ENCODE data around the gene RIBC1.

Gene RIBC1

GRCh38 chrX:53449632-53450031, 27.0 kb downstream of the RIBC1 start (continued):
- TF ChIP-seq ZNF202 (tag by site-specific recombination; IDR thresholded peaks at IDR 0.05; ENCODE audit: borderline replicate concordance), result no peak
- TF ChIP-seq ZNF629 (tag by site-specific recombination; IDR thresholded peaks at IDR 0.05), result no peak
- TF ChIP-seq SCRT1 (tag by site-specific recombination; IDR thresholded peaks at IDR 0.05; ENCODE audit: borderline replicate concordance), result no peak

- Histone ChIP-seq H3K4me3 (ENCODE audit: low read depth, low read length) (no peak overlapping the region), H3K27ac (ENCODE audit: extremely low read depth, low read depth, low read length) (no peak overlapping the region), H3K9me3 (ENCODE audit: control insufficient read depth, insufficient read depth, low read depth, low read length) (no peaks in the 10 kb centered on the region), H3K4me1 (ENCODE audit: control insufficient read depth, insufficient read depth, low read length) (no peaks in the 10 kb centered on the region), H3K36me3 (ENCODE audit: control insufficient read depth in 2 of 2, insufficient read depth in 1 of 2, low read length in 2 of 2) (no peaks in the 10 kb centered on the region)
- ChIA-PET POLR2A (interaction anchor here (1.5 kb wide), 1 partner anchor 30 kb away, joined by 4 read pairs; the partner anchor contains the start of genes RIBC1 and SMC1A), CTCF (interaction anchor here (0.6 to 1.7 kb wide), 6 partner anchors 14 to 167 kb away, joined by 3 to 10 read pairs (median 3); no protein-coding TSS in a partner anchor)
- no peak for TF ChIP-seq ZNF433 (tag by site-specific recombination; IDR thresholded peaks at IDR 0.05; ENCODE audit: low read depth)
- no peak for TF ChIP-seq ZNF394 (tag by site-specific recombination; IDR thresholded peaks at IDR 0.05; ENCODE audit: borderline replicate concordance)
- TF ChIP-seq ZNF140 (tag by site-specific recombination; IDR thresholded peaks at IDR 0.05), result no peak
- no peak for TF ChIP-seq ZBTB20 (tag by site-specific recombination; IDR thresholded peaks at IDR 0.05)
- no peak for TF ChIP-seq SALL2 (tag by site-specific recombination; IDR thresholded peaks at IDR 0.05; ENCODE audit: borderline replicate concordance)
- no peak for TF ChIP-seq GLI4 (tag by site-specific recombination; IDR thresholded peaks at IDR 0.05)
- TF ChIP-seq TSHZ1 (tag by site-specific recombination; IDR thresholded peaks at IDR 0.05; ENCODE audit: borderline replicate concordance), result no peak
- no peak for TF ChIP-seq ZNF112 (tag by site-specific recombination; IDR thresholded peaks at IDR 0.05)
- TF ChIP-seq ZNF555 (tag by site-specific recombination; conservative IDR thresholded peaks at IDR 0.05), result no peak
- no peak for TF ChIP-seq ZNF585B (tag by site-specific recombination; IDR thresholded peaks at IDR 0.05)
- no peak for TF ChIP-seq ZNF341 (tag by site-specific recombination; IDR thresholded peaks at IDR 0.05; ENCODE audit: low read depth)
- TF ChIP-seq HOXD13 (CRISPR knock-in tag; IDR thresholded peaks at IDR 0.05; ENCODE audit: borderline replicate concordance), result no peak
- TF ChIP-seq ZNF529 (tag by site-specific recombination; IDR thresholded peaks at IDR 0.05; ENCODE audit: insufficient replicate concordance), result no peak
- TF ChIP-seq ZNF677 (tag by site-specific recombination; IDR thresholded peaks at IDR 0.05), result no peak
- no peak for TF ChIP-seq TCF7L2 (IDR thresholded peaks at IDR 0.05; ENCODE audit: borderline replicate concordance, low read depth, low read length)
- TF ChIP-seq ZSCAN23 (tag by site-specific recombination; IDR thresholded peaks at IDR 0.05), result no peak
- no peak for TF ChIP-seq ZNF76 (tag by site-specific recombination; IDR thresholded peaks at IDR 0.05; ENCODE audit: borderline replicate concordance, low read depth)
These were observed 30.1 kb downstream of the RIBC1 start for GRCh38 chrX:53452812-53453211.

GRCh38 chrX:53456254-53456653, 33.6 kb downstream of the RIBC1 start:
- H3K4me3 ChIP-seq (ENCODE audit: low read depth, low read length), result no peak overlapping the region
- H3K9me3 ChIP-seq (ENCODE audit: control insufficient read depth, insufficient read depth, low read depth, low read length), result no peaks in the 10 kb centered on the region
- H3K36me3 ChIP-seq (ENCODE audit: control insufficient read depth in 2 of 2, insufficient read depth in 1 of 2, low read length in 2 of 2), result no peaks in the 10 kb centered on the region
- H3K4me1 ChIP-seq (ENCODE audit: control insufficient read depth, insufficient read depth, low read length), result no peaks in the 10 kb centered on the region
- ChIA-PET CTCF (interaction anchor here (1.1 kb wide), 1 partner anchor 10 kb away, joined by 5 read pairs; no protein-coding TSS in a partner anchor), POLR2A (interaction anchor here (0.7 kb wide), 1 partner anchor 187 kb away, joined by 3 read pairs; no protein-coding TSS in a partner anchor)
- no peak overlapping the region for H3K27ac ChIP-seq (ENCODE audit: extremely low read depth, low read depth, low read length)
- no peak for TF ChIP-seq GLI2 (tag by site-specific recombination; IDR thresholded peaks at IDR 0.05; ENCODE audit: borderline replicate concordance, low read depth)
- no peak for TF ChIP-seq ZNF747 (tag by site-specific recombination; IDR thresholded peaks at IDR 0.05)
- TF ChIP-seq ZNF843 (tag by site-specific recombination; IDR thresholded peaks at IDR 0.05), result no peak
- TF ChIP-seq ATF2 (tag by site-specific recombination; IDR thresholded peaks at IDR 0.05; ENCODE audit: low read depth), result no peak
- TF ChIP-seq PBX3 (CRISPR knock-in tag; IDR thresholded peaks at IDR 0.05), result no peak
- no peak for TF ChIP-seq BCL11A (tag by site-specific recombination; IDR thresholded peaks at IDR 0.05; ENCODE audit: low read depth)
- TF ChIP-seq ZNF514 (tag by site-specific recombination; IDR thresholded peaks at IDR 0.05), result no peak
- no peak for TF ChIP-seq ZFP41 (tag by site-specific recombination; IDR thresholded peaks at IDR 0.05; ENCODE audit: borderline replicate concordance)
- TF ChIP-seq ZNF350 (tag by site-specific recombination; IDR thresholded peaks at IDR 0.05), result no peak

All from HEK293 (cell line).